ENCODE measurements around the gene NRXN3.

NRXN3 gene

DNA sequence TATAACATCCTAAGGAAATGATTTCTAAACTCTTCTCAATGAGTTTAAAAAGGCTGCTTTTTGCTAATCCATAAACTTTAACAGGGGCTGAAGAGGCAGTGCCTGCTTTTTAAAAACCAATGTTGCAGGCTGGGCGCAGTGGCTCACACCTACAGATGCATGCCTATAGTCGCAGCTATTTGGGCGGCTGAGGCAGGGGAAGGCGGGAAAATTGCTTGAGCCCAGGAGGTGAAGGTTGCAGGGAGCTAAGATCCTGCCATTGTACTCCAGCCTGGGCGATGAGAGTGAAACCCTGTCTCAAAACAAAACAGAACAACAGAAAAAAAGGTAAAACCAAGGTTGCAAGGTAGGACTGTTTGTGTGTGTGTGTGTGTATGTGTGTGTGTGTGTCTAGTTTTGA lies 1509.9 kb downstream of the NRXN3 start:
- Mint-ChIP-seq H3K9me3 (no peaks in the 10 kb centered on the region), H3K27me3 (ENCODE audit: low read depth, poor library complexity) (no peaks in the 10 kb centered on the region), H3K4me3 (no peak overlapping the region), H3K36me3 (ENCODE audit: low read depth) (no peaks in the 10 kb centered on the region), H3K4me1 (no peaks in the 10 kb centered on the region), H3K27ac (no peak overlapping the region)
- no peak for DNase-seq
- TF ChIP-seq, protein P1, sequence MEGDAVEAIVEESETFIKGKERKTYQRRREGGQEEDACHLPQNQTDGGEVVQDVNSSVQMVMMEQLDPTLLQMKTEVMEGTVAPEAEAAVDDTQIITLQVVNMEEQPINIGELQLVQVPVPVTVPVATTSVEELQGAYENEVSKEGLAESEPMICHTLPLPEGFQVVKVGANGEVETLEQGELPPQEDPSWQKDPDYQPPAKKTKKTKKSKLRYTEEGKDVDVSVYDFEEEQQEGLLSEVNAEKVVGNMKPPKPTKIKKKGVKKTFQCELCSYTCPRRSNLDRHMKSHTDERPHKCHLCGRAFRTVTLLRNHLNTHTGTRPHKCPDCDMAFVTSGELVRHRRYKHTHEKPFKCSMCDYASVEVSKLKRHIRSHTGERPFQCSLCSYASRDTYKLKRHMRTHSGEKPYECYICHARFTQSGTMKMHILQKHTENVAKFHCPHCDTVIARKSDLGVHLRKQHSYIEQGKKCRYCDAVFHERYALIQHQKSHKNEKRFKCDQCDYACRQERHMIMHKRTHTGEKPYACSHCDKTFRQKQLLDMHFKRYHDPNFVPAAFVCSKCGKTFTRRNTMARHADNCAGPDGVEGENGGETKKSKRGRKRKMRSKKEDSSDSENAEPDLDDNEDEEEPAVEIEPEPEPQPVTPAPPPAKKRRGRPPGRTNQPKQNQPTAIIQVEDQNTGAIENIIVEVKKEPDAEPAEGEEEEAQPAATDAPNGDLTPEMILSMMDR (IDR thresholded peaks at IDR 0.05), result no peak

DNA sequence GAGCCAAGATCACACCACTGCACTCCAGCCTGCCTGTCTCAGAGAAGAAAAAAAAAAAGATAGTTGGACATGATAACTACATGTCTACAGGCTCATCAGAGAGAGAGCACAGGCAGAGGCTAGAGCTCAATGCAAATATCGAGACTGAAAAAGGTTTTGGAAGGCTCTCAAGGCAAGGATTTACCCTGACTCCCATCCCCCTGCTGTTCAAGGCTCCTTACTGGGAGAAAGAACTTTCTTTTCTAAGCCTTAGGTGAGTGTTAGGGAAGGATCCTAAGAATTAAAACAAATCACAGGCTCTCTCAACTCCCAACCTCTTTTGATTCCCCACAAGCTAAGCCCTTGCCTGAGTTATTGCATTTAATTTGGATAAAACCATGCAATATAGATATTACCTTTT lies 1516.0 kb downstream of the NRXN3 start:
- H3K9me3 Mint-ChIP-seq, result no peaks in the 10 kb centered on the region

DNA sequence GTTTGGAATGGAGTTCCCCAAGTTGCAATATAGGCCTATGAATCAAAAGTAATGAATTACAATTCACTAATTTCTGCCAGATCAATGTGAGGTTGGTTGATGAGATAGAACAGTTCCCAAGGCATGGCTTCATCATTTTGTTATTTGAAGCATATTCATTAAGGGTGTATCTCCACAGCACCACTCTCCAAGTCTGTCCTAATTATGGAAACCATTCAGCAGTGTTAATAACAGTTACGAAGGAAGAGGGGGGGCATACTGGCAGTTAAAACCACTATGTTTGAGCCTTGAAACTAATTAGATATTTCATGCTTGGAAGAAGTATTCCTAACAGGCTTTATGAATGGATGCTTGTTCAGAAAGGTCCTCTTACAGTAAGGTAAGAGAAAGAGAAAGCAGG lies 1520.8 kb downstream of the NRXN3 start:
- Mint-ChIP-seq H3K9me3 (no peaks in the 10 kb centered on the region), H3K27ac (no peak overlapping the region), H3K4me3 (no peak overlapping the region), H3K4me1 (peaks cover 35% of the 10 kb centered on the region), H3K27me3 (ENCODE audit: low read depth, poor library complexity) (peaks cover 3% of the 10 kb centered on the region), H3K36me3 (ENCODE audit: low read depth) (no peaks in the 10 kb centered on the region)
- no peak for DNase-seq
- TF ChIP-seq, protein P1 (IDR thresholded peaks at IDR 0.05), result no peak

More for the DNA sequence above, 1516.0 kb downstream of the NRXN3 start:
- no peaks in the 10 kb centered on the region for H3K4me1 Mint-ChIP-seq
- TF ChIP-seq, protein P1 (IDR thresholded peaks at IDR 0.05), result no peak
- no peak for DNase-seq
- H3K27me3 Mint-ChIP-seq (ENCODE audit: low read depth, poor library complexity), result peaks cover 3% of the 10 kb centered on the region
- no peak overlapping the region for H3K4me3 Mint-ChIP-seq
- no peaks in the 10 kb centered on the region for H3K36me3 Mint-ChIP-seq (ENCODE audit: low read depth)
- no peak overlapping the region for H3K27ac Mint-ChIP-seq

DNA sequence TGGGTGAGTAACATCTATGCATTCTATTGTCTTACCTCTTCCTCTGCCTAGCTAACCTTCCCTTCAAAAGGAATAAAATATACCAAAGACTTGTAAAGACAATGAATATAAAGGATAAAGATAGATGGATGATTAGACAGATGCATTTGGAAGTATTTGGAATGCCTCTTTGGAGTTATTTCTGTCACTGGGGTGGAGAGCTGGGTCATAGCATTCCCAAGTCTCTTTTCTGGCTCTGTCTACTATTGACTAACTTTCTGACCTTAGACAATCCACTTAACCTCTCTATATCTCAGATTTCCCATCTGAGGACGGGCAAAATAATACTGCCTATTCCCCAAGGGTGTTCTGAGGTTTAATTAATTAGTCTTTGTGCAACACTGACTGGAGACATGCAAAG lies 1523.8 kb downstream of the NRXN3 start:
- Mint-ChIP-seq H3K4me1 (peaks cover 49% of the 10 kb centered on the region), H3K27ac (no peak overlapping the region), H3K4me3 (no peak overlapping the region), H3K27me3 (ENCODE audit: low read depth, poor library complexity) (no peaks in the 10 kb centered on the region), H3K9me3 (no peaks in the 10 kb centered on the region), H3K36me3 (ENCODE audit: low read depth) (peaks cover 10% of the 10 kb centered on the region)
- DNase-seq, result no peak
- TF ChIP-seq, protein P1 (IDR thresholded peaks at IDR 0.05), result no peak

DNA sequence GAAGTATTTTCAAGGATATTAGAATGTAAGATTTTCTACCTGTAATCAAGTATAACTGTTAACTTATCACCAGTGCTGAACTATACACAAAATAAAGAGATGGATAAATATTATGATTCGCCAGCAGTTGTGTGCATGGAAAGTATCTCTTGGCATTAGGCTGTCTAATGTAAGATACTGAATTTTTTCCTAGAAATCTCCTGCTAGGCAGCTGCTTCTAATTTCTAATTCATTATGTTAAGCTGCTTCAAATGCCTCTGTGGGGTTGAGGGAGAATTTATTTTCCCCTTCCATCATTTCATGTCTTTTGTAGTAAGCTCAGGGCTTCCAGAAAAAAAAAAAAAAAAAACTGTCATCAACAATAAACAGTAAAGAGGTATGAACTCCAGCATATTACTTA lies 1525.1 kb downstream of the NRXN3 start:
- TF ChIP-seq, protein P1 (IDR thresholded peaks at IDR 0.05), result no peak
- no peak for DNase-seq
- H3K4me3 Mint-ChIP-seq, result no peak overlapping the region
- H3K9me3 Mint-ChIP-seq, result no peaks in the 10 kb centered on the region
- peaks cover 54% of the 10 kb centered on the region for H3K4me1 Mint-ChIP-seq
- peaks cover 10% of the 10 kb centered on the region for H3K36me3 Mint-ChIP-seq (ENCODE audit: low read depth)
- H3K27ac Mint-ChIP-seq, result no peak overlapping the region
- no peaks in the 10 kb centered on the region for H3K27me3 Mint-ChIP-seq (ENCODE audit: low read depth, poor library complexity)

DNA sequence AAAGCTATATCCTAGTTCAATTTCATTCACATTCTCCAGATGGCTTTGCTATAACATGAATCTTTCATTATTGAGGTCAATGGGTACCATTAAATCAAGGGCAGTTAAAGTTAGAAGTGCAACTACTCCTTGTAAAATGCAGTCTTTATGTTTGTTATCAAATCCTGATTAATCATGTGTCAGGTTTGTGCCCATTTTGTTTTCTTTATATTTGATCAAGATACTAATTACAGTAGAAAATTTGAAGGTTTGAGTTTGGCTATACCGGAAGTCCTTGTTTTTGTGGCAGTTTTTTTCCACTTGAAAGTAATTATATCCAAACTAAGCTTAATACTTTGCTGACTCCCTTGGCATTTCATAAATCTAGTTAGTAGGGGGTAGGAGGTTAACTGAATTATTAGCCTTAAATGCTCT lies 1528.1 kb downstream of the NRXN3 start:
- TF ChIP-seq, protein P1 (IDR thresholded peaks at IDR 0.05), result no peak
- Mint-ChIP-seq H3K9me3 (no peaks in the 10 kb centered on the region), H3K36me3 (ENCODE audit: low read depth) (peaks cover 10% of the 10 kb centered on the region), H3K4me3 (no peak overlapping the region), H3K4me1 (peaks cover 35% of the 10 kb centered on the region), H3K27me3 (ENCODE audit: low read depth, poor library complexity) (no peaks in the 10 kb centered on the region), H3K27ac (no peak overlapping the region)
- DNase-seq, result no peak

Measured in nephron progenitor cell (in vitro differentiated cells).